ENCODE results near the gene UBR2. TPM values are rescaled to one million over a fixed set of nuclear protein-coding genes. Genes with fewer than 3 reads are reported as not detected.

Gene UBR2
- total and polyA plus RNA-seq, 2 of the 13 experiments (the other 11 are each of a cell fraction or from before 2014, with no cell fraction given) = 17.6 to 29.3 TPM

- TF ChIP-seq ZNF558 (CRISPR knock-in tag; IDR thresholded peaks at IDR 0.05; ENCODE audit: borderline replicate concordance) = peak; percentile 90; the same call in 1 of the 2 replicates
- peak; percentile 85 for TF ChIP-seq ZSCAN21 (CRISPR knock-in tag; IDR thresholded peaks at IDR 0.05; ENCODE audit: borderline replicate concordance)
- peak; percentile 64; the same call in 1 of the 2 replicates for TF ChIP-seq FOSL2 (CRISPR knock-in tag; IDR thresholded peaks at IDR 0.05)
- 0 out of 2 replicates have a peak, but pooled peaks have one; percentile 39 for TF ChIP-seq ZNF362 (CRISPR knock-in tag; IDR thresholded peaks at IDR 0.05; ENCODE audit: borderline replicate concordance)
- TF ChIP-seq SIX4 (CRISPR knock-in tag; IDR thresholded peaks at IDR 0.05) = peak; percentile 66
- no peak for TF ChIP-seq CREBL2 (CRISPR knock-in tag; IDR thresholded peaks at IDR 0.05; ENCODE audit: borderline replicate concordance)
- TF ChIP-seq JDP2 (CRISPR knock-in tag; IDR thresholded peaks at IDR 0.05; ENCODE audit: borderline replicate concordance) = no peak
- TF ChIP-seq ZSCAN29 (CRISPR knock-in tag; conservative IDR thresholded peaks at IDR 0.05) = peak; percentile 92
- TF ChIP-seq SAFB2 (CRISPR knock-in tag; IDR thresholded peaks at IDR 0.05; ENCODE audit: borderline replicate concordance, low read depth) = peak; percentile 76
- 0 out of 2 replicates have a peak, but pooled peaks have one; percentile 11 for TF ChIP-seq ZBTB1 (CRISPR knock-in tag; IDR thresholded peaks at IDR 0.05; ENCODE audit: borderline replicate concordance)
- TF ChIP-seq MXD3 (CRISPR knock-in tag; IDR thresholded peaks at IDR 0.05) = peak; percentile 80
- TF ChIP-seq KLF6 (CRISPR knock-in tag; IDR thresholded peaks at IDR 0.05) = peak; percentile 83; the same call in 1 of the 2 replicates
- peak; percentile 80; the same call in 1 of the 2 replicates for TF ChIP-seq ZNF550 (CRISPR knock-in tag; IDR thresholded peaks at IDR 0.05; ENCODE audit: borderline replicate concordance)
- peak; percentile 94 for TF ChIP-seq POGK (CRISPR knock-in tag; conservative IDR thresholded peaks at IDR 0.05)
- TF ChIP-seq ZNF784 (CRISPR knock-in tag; IDR thresholded peaks at IDR 0.05; ENCODE audit: borderline replicate concordance) = 0 out of 2 replicates have a peak, but pooled peaks have one; percentile 55
- TF ChIP-seq TOE1 (CRISPR knock-in tag; IDR thresholded peaks at IDR 0.05) = peak; percentile 82; the same call in 1 of the 2 replicates
- TF ChIP-seq FOXK2 (IDR thresholded peaks at IDR 0.05) = peak; percentile 78
- peak; percentile 85; the same call in 1 of the 2 replicates for TF ChIP-seq ZNF253 (CRISPR knock-in tag; IDR thresholded peaks at IDR 0.05; ENCODE audit: borderline replicate concordance)
- peak; percentile 28; the same call in 1 of the 2 replicates for TF ChIP-seq DMTF1 (CRISPR knock-in tag; IDR thresholded peaks at IDR 0.05)
- peak; percentile 97; the same call in 1 of the 2 replicates for TF ChIP-seq ZNF580 (CRISPR knock-in tag; IDR thresholded peaks at IDR 0.05; ENCODE audit: borderline replicate concordance, low read depth)
- 0 out of 2 replicates have a peak, but pooled peaks have one; percentile 37 for TF ChIP-seq NFRKB (IDR thresholded peaks at IDR 0.05)
Measured at GRCh38 chr6:42563697-42564505, at the start of gene UBR2 (continued).
